SU-DHL-6 (cell line): ENCODE measurements around the gene TLR9.

ENCODE experiments used
- EZH2phosphoT487 ChIP-seq: fragments of 200-600 bp; sonication (generic), shearing (Covaris generic); conservative IDR thresholded peaks from 2 replicates; pipeline ENCODE4 v1.6.1; 2018; ENCODE audit warnings: mild to moderate bottlenecking, antibody characterized with exemption, low read length, moderate library complexity, mixed read lengths
- TF ChIP-seq, protein P1 (sequence below): fragments of 200-600 bp; sonication (generic); IDR thresholded peaks from one replicate; pipeline ENCODE4 v1.5.1; 2017; ENCODE audit warnings: antibody characterized with exemption, mild to moderate bottlenecking, low read length, moderate library complexity; ENCODE audit not compliant: insufficient read depth, poor library complexity, severe bottlenecking

DNA sequence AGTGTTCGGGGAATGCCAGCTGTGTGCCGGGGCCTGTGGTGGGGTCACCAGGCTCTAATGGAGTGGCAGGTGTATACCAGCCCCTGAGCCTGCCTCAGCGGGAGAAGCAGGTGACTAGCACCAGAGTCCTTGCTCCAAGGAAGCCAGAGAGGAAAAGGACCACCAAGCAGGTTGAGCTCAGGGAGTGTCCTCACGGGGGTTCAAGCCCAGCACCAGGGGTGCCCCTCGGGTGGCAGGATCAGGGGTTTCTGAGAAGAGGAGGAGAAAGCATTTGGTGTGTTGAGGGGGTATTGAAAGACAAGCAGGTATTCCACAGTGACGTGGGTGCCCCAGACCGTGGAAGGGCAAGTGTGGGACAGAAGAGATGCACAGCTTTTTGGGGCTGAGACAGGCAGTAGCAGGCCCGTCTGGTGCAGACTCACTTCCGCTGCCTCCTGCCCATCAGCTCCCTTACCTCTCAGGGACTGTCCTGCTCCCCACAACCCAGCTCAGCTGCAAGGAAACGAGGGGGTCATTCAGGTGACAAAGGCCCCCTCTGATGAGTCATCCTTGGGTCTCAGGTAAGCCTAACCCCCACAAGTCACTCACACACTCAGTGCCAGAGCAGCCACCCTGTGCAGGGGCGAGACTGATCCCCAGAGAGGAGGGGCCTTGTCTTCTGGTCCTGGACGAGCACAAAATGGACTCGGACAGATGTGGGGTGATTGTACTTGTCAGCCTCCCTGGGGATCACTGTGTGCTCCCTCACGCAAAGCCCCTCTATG lies 49.8 kb downstream of the TLR9 start:
- TF ChIP-seq, protein P1, sequence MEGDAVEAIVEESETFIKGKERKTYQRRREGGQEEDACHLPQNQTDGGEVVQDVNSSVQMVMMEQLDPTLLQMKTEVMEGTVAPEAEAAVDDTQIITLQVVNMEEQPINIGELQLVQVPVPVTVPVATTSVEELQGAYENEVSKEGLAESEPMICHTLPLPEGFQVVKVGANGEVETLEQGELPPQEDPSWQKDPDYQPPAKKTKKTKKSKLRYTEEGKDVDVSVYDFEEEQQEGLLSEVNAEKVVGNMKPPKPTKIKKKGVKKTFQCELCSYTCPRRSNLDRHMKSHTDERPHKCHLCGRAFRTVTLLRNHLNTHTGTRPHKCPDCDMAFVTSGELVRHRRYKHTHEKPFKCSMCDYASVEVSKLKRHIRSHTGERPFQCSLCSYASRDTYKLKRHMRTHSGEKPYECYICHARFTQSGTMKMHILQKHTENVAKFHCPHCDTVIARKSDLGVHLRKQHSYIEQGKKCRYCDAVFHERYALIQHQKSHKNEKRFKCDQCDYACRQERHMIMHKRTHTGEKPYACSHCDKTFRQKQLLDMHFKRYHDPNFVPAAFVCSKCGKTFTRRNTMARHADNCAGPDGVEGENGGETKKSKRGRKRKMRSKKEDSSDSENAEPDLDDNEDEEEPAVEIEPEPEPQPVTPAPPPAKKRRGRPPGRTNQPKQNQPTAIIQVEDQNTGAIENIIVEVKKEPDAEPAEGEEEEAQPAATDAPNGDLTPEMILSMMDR, result no peak
- no peak for TF ChIP-seq EZH2phosphoT487
